GM23338 (cell line): ENCODE data around the gene FLT1. TPM values are rescaled to one million over a fixed set of nuclear protein-coding genes. Genes with fewer than 3 reads are reported as not detected.

Experiments used
- ATAC-seq: fragments of 200-7000 bp; cut with Tn5 transposase; 3 replicates; pipeline ENCODE4 v1.9.1; 2020
- DNase-seq: peaks from one replicate; pipeline ENCODE4 v3.0.0-alpha.2; 2015; ENCODE audit warnings: low spot score
- H2AFZ ChIP-seq: fragments of 200-600 bp; sonication (generic); 2 replicates; pipeline ENCODE4 v1.8.0; 2016; ENCODE audit warnings: antibody characterized with exemption, mild to moderate bottlenecking, moderate library complexity
- H3F3A ChIP-seq: fragments of 200-600 bp; sonication (generic); replicated peaks from 2 replicates; pipeline ENCODE4 v1.8.0; 2017; ENCODE audit warnings: antibody characterized with exemption, mixed run types, low read depth
- H3K27ac ChIP-seq: fragments of 200-600 bp; sonication (generic); 2 replicates; pipeline ENCODE4 v1.6.1; 2016; ENCODE audit warnings: low read depth
- H3K27me3 ChIP-seq: fragments of 200-600 bp; sonication (generic); 2 replicates; pipeline ENCODE4 v1.8.0; 2016; ENCODE audit warnings: mild to moderate bottlenecking, mixed run types, moderate library complexity; ENCODE audit not compliant: insufficient read depth
- H3K36me3 ChIP-seq: fragments of 200-600 bp; sonication (generic); 2 replicates; pipeline ENCODE4 v1.8.0; 2016; ENCODE audit warnings: mild to moderate bottlenecking; ENCODE audit not compliant: insufficient read depth
- H3K4me1 ChIP-seq: fragments of 200-600 bp; sonication (generic); 2 replicates; pipeline ENCODE4 v1.8.0; 2016; ENCODE audit warnings: mild to moderate bottlenecking, moderate library complexity; ENCODE audit not compliant: insufficient read depth
- H3K4me2 ChIP-seq: fragments of 200-600 bp; sonication (generic); 2 replicates; pipeline ENCODE4 v1.7.1; 2017; ENCODE audit warnings: mixed run types
- H3K4me3 ChIP-seq: fragments of 200-600 bp; sonication (generic); 2 replicates; pipeline ENCODE4 v1.6.1; 2016; ENCODE audit warnings: mixed run types
- H3K79me2 ChIP-seq: fragments of 200-600 bp; sonication (generic); replicated peaks from 2 replicates; pipeline ENCODE4 v1.8.0; 2017; ENCODE audit warnings: mild to moderate bottlenecking; ENCODE audit not compliant: insufficient read depth
- H3K9me2 ChIP-seq: fragments of 200-600 bp; sonication (generic); 2 replicates; pipeline ENCODE4 v1.8.0; 2017; ENCODE audit not compliant: insufficient read depth
- H4K20me1 ChIP-seq: fragments of 200-600 bp; sonication (generic); replicated peaks from 2 replicates; pipeline ENCODE4 v1.8.0; 2017; ENCODE audit warnings: mild to moderate bottlenecking; ENCODE audit not compliant: insufficient read depth
- H3K27ac Mint-ChIP-seq: 2 replicates; pipeline ENCODE4 v1.8.0; 2020; ENCODE audit warnings: inconsistent platforms, mild to moderate bottlenecking, moderate library complexity, mixed read lengths
- H3K27me3 Mint-ChIP-seq: 3 replicates; pipeline ENCODE4 v1.8.0; 2022; ENCODE audit warnings: low read depth, mild to moderate bottlenecking, moderate library complexity, mixed read lengths, inconsistent platforms; ENCODE audit not compliant: insufficient read depth, poor library complexity
- H3K36me3 Mint-ChIP-seq: 3 replicates; pipeline ENCODE4 v1.8.0; 2021; ENCODE audit warnings: low read depth, mild to moderate bottlenecking, inconsistent platforms, moderate library complexity, mixed read lengths
- H3K4me1 Mint-ChIP-seq: 3 replicates; pipeline ENCODE4 v1.8.0; 2020; ENCODE audit warnings: mild to moderate bottlenecking, inconsistent platforms, mixed read lengths
- H3K4me3 Mint-ChIP-seq: 3 replicates; pipeline ENCODE4 v1.8.0; 2021; ENCODE audit warnings: moderate library complexity, mild to moderate bottlenecking, inconsistent platforms, mixed read lengths
- H3K9me3 Mint-ChIP-seq: 3 replicates; pipeline ENCODE4 v1.8.0; 2020; ENCODE audit warnings: moderate library complexity, mild to moderate bottlenecking, inconsistent platforms, mixed read lengths
- CREB1 ChIP-seq: fragments of 250-450 bp; sonication (Bioruptor Pico); IDR thresholded peaks from 2 replicates; pipeline ENCODE4 v1.5.0; 2020; ENCODE audit warnings: low read depth, mild to moderate bottlenecking, moderate library complexity
- CTCF ChIP-seq, 2 experiments: fragments of 200-600 bp in 1 of 2; sonication (generic) in 1 of 2; conservative IDR thresholded peaks; 2 replicates each; pipeline versions ENCODE4 v1.5.1 to v1.6.1; 2016 to 2017; ENCODE audit warnings: antibody characterized with exemption in 2 of 2, low read depth in 2 of 2, mild to moderate bottlenecking in 2 of 2, moderate library complexity in 1 of 2
- EZH2 ChIP-seq: fragments of 200-600 bp; sonication (generic); IDR thresholded peaks from one replicate; pipeline ENCODE4 v1.8.0; 2017; ENCODE audit warnings: antibody characterized with exemption, mild to moderate bottlenecking, low read depth; ENCODE audit not compliant: unreplicated experiment
- EZH2phosphoT487 ChIP-seq: fragments of 200-600 bp; sonication (generic); IDR thresholded peaks from one replicate; pipeline ENCODE4 v1.8.1; 2018; ENCODE audit warnings: antibody characterized with exemption; ENCODE audit not compliant: unreplicated experiment
- JUNB ChIP-seq: IDR thresholded peaks from one replicate; pipeline ENCODE4 v1.6.1; 2016; ENCODE audit warnings: antibody characterized with exemption; ENCODE audit not compliant: unreplicated experiment
- NANOG ChIP-seq: IDR thresholded peaks from 2 replicates; pipeline ENCODE4 v1.6.1; 2016; ENCODE audit warnings: antibody characterized with exemption, borderline replicate concordance
- POLR2AphosphoS5 ChIP-seq: IDR thresholded peaks from 2 replicates; pipeline ENCODE4 v1.6.1; 2016; ENCODE audit warnings: antibody characterized with exemption, low read depth
- STAT1 ChIP-seq: IDR thresholded peaks from one replicate; pipeline ENCODE4 v1.6.1; 2016; ENCODE audit warnings: antibody characterized with exemption; ENCODE audit not compliant: unreplicated experiment
- ZNF114 ChIP-seq: fragments of 250-450 bp; sonication (Bioruptor Pico); IDR thresholded peaks from 2 replicates; pipeline ENCODE4 v1.5.0; 2020; ENCODE audit warnings: mild to moderate bottlenecking, moderate library complexity
- ZNF331 ChIP-seq: fragments of 250-450 bp; sonication (Bioruptor Pico); IDR thresholded peaks from 2 replicates; pipeline ENCODE4 v1.5.0; 2020; ENCODE audit warnings: low read depth, mild to moderate bottlenecking, moderate library complexity
- polyA plus RNA-seq: library from polyadenylated mRNA; unstranded; fragments of >200 nt; fragmentation: Nextera tagmentation; extraction: Ambion mirVana; gene quantifications from 2 replicates; pipeline ENCODE4 v1.2.1, GENCODE V29; 2016
- total RNA-seq: library from RNA; depleted of rRNA; stranded (reverse); fragments of >200 nt; shearing (Covaris generic); gene quantifications from 2 replicates; pipeline ENCODE4 v1.2.3, GENCODE V29; 2014
- TF ChIP-seq, protein P1 (sequence below): fragments of 250-450 bp; sonication (Bioruptor Pico); IDR thresholded peaks from 2 replicates; pipeline ENCODE4 v1.5.0; 2020; ENCODE audit warnings: mild to moderate bottlenecking, moderate library complexity
- TF ChIP-seq, protein P2 (sequence below): IDR thresholded peaks from 2 replicates; pipeline ENCODE4 v1.6.1; 2016; ENCODE audit warnings: antibody characterized with exemption
- TF ChIP-seq, protein P3 (sequence below): IDR thresholded peaks from one replicate; pipeline ENCODE4 v1.6.1; 2018; ENCODE audit warnings: antibody characterized with exemption; ENCODE audit not compliant: unreplicated experiment

Gene FLT1
- total and polyA plus RNA-seq, 2 experiments from 2014 or later = 26.8 to 116 TPM

GRCh38 chr13:28357911-28358433 is 137.0 kb downstream of the FLT1 start:
- H3K36me3 Mint-ChIP-seq = peaks cover 3% of the 10 kb centered on the region; the same call in 2 of the 3 replicates
- no peaks in the 10 kb centered on the region for H3K9me3 Mint-ChIP-seq
- Histone ChIP-seq H3K79me2 (no peaks in the 10 kb centered on the region), H3K27ac (peak overlapping the region; percentile 60), H2AFZ (no peak overlapping the region), H3K4me2 (peak overlapping the region; percentile 56), H3K36me3 (no peaks in the 10 kb centered on the region), H3K27me3 (no peaks in the 10 kb centered on the region), H3F3A (no peaks in the 10 kb centered on the region), H3K9me2 (peaks cover 2% of the 10 kb centered on the region; the same call in 1 of the 2 replicates), H3K4me3 (no peak overlapping the region), H3K4me1 (peaks cover 31% of the 10 kb centered on the region), H4K20me1 (no peaks in the 10 kb centered on the region)
- no peak overlapping the region for H3K27ac Mint-ChIP-seq
- peaks cover 29% of the 10 kb centered on the region for H3K4me1 Mint-ChIP-seq
- ATAC-seq = no peak
- no peak overlapping the region for H3K4me3 Mint-ChIP-seq
- no peak for TF ChIP-seq CREB1 (CRISPR knock-in tag)
- TF ChIP-seq CTCF (conservative IDR thresholded peaks at IDR 0.05; ENCODE audit: low read depth in 2 of 2) = no peak
- no peak for TF ChIP-seq EZH2
- TF ChIP-seq, protein P1, sequence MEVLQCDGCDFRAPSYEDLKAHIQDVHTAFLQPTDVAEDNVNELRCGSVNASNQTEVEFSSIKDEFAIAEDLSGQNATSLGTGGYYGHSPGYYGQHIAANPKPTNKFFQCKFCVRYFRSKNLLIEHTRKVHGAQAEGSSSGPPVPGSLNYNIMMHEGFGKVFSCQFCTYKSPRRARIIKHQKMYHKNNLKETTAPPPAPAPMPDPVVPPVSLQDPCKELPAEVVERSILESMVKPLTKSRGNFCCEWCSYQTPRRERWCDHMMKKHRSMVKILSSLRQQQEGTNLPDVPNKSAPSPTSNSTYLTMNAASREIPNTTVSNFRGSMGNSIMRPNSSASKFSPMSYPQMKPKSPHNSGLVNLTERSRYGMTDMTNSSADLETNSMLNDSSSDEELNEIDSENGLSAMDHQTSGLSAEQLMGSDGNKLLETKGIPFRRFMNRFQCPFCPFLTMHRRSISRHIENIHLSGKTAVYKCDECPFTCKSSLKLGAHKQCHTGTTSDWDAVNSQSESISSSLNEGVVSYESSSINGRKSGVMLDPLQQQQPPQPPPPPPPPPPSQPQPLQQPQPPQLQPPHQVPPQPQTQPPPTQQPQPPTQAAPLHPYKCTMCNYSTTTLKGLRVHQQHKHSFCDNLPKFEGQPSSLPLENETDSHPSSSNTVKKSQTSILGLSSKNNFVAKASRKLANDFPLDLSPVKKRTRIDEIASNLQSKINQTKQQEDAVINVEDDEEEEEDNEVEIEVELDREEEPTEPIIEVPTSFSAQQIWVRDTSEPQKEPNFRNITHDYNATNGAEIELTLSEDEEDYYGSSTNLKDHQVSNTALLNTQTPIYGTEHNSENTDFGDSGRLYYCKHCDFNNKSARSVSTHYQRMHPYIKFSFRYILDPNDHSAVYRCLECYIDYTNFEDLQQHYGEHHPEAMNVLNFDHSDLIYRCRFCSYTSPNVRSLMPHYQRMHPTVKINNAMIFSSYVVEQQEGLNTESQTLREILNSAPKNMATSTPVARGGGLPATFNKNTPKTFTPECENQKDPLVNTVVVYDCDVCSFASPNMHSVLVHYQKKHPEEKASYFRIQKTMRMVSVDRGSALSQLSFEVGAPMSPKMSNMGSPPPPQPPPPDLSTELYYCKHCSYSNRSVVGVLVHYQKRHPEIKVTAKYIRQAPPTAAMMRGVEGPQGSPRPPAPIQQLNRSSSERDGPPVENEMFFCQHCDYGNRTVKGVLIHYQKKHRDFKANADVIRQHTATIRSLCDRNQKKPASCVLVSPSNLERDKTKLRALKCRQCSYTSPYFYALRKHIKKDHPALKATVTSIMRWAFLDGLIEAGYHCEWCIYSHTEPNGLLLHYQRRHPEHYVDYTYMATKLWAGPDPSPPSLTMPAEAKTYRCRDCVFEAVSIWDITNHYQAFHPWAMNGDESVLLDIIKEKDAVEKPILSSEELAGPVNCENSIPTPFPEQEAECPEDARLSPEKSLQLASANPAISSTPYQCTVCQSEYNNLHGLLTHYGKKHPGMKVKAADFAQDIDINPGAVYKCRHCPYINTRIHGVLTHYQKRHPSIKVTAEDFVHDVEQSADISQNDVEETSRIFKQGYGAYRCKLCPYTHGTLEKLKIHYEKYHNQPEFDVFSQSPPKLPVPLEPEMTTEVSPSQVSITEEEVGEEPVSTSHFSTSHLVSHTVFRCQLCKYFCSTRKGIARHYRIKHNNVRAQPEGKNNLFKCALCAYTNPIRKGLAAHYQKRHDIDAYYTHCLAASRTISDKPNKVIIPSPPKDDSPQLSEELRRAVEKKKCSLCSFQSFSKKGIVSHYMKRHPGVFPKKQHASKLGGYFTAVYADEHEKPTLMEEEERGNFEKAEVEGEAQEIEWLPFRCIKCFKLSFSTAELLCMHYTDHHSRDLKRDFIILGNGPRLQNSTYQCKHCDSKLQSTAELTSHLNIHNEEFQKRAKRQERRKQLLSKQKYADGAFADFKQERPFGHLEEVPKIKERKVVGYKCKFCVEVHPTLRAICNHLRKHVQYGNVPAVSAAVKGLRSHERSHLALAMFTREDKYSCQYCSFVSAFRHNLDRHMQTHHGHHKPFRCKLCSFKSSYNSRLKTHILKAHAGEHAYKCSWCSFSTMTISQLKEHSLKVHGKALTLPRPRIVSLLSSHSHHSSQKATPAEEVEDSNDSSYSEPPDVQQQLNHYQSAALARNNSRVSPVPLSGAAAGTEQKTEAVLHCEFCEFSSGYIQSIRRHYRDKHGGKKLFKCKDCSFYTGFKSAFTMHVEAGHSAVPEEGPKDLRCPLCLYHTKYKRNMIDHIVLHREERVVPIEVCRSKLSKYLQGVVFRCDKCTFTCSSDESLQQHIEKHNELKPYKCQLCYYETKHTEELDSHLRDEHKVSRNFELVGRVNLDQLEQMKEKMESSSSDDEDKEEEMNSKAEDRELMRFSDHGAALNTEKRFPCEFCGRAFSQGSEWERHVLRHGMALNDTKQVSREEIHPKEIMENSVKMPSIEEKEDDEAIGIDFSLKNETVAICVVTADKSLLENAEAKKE (CRISPR knock-in tag) = no peak
- TF ChIP-seq NANOG = no peak
- no peak for TF ChIP-seq POLR2AphosphoS5
- TF ChIP-seq ZNF331 (CRISPR knock-in tag) = no peak
- no peak for TF ChIP-seq EZH2phosphoT487
- TF ChIP-seq ZNF114 (CRISPR knock-in tag) = no peak
- TF ChIP-seq JUNB = no peak
- TF ChIP-seq, protein P2, sequence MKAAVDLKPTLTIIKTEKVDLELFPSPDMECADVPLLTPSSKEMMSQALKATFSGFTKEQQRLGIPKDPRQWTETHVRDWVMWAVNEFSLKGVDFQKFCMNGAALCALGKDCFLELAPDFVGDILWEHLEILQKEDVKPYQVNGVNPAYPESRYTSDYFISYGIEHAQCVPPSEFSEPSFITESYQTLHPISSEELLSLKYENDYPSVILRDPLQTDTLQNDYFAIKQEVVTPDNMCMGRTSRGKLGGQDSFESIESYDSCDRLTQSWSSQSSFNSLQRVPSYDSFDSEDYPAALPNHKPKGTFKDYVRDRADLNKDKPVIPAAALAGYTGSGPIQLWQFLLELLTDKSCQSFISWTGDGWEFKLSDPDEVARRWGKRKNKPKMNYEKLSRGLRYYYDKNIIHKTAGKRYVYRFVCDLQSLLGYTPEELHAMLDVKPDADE = no peak
- TF ChIP-seq, protein P3, sequence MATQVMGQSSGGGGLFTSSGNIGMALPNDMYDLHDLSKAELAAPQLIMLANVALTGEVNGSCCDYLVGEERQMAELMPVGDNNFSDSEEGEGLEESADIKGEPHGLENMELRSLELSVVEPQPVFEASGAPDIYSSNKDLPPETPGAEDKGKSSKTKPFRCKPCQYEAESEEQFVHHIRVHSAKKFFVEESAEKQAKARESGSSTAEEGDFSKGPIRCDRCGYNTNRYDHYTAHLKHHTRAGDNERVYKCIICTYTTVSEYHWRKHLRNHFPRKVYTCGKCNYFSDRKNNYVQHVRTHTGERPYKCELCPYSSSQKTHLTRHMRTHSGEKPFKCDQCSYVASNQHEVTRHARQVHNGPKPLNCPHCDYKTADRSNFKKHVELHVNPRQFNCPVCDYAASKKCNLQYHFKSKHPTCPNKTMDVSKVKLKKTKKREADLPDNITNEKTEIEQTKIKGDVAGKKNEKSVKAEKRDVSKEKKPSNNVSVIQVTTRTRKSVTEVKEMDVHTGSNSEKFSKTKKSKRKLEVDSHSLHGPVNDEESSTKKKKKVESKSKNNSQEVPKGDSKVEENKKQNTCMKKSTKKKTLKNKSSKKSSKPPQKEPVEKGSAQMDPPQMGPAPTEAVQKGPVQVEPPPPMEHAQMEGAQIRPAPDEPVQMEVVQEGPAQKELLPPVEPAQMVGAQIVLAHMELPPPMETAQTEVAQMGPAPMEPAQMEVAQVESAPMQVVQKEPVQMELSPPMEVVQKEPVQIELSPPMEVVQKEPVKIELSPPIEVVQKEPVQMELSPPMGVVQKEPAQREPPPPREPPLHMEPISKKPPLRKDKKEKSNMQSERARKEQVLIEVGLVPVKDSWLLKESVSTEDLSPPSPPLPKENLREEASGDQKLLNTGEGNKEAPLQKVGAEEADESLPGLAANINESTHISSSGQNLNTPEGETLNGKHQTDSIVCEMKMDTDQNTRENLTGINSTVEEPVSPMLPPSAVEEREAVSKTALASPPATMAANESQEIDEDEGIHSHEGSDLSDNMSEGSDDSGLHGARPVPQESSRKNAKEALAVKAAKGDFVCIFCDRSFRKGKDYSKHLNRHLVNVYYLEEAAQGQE = no peak
- no peak for TF ChIP-seq STAT1
- H3K27me3 Mint-ChIP-seq = no peaks in the 10 kb centered on the region
- no peak for DNase-seq
